ENCODE data around the gene SCRG1. TPM values are rescaled to one million over a fixed set of nuclear protein-coding genes. Genes with fewer than 3 reads are reported as not detected.

SCRG1 gene

GRCh38 chr4:173347467-173347866 is 51.4 kb downstream of the SCRG1 start:
- Histone ChIP-seq H3K27me3 (ENCODE audit: control insufficient read depth, insufficient read depth, low read length) (no peaks in the 10 kb centered on the region), H3K9ac (ENCODE audit: low read depth, low read length) (no peak overlapping the region), H3K36me3 (ENCODE audit: insufficient read depth, low read length) (no peaks in the 10 kb centered on the region), H3K4me2 (ENCODE audit: low read length) (no peak overlapping the region), H3K4me3 (ENCODE audit: low read length) (no peak overlapping the region), H3K9me3 (replicated peaks; ENCODE audit: low read length) (no peaks in the 10 kb centered on the region), H3K4me1 (ENCODE audit: control insufficient read depth, insufficient read depth, low read length) (peaks cover 18% of the 10 kb centered on the region)

GRCh38 chr4:173346074-173346473 is 52.8 kb downstream of the SCRG1 start:
- H3K4me2 ChIP-seq (ENCODE audit: low read length): peak overlapping the region; percentile 62
- no peaks in the 10 kb centered on the region for H3K9me3 ChIP-seq (replicated peaks; ENCODE audit: low read length)
- H3K9ac ChIP-seq (ENCODE audit: low read depth, low read length): peak overlapping the region; percentile 60
- no peaks in the 10 kb centered on the region for H3K36me3 ChIP-seq (ENCODE audit: insufficient read depth, low read length)
- H3K4me1 ChIP-seq (ENCODE audit: control insufficient read depth, insufficient read depth, low read length): peaks cover 18% of the 10 kb centered on the region
- peak overlapping the region; percentile 46 for H3K4me3 ChIP-seq (ENCODE audit: low read length)
- no peaks in the 10 kb centered on the region for H3K27me3 ChIP-seq (ENCODE audit: control insufficient read depth, insufficient read depth, low read length)

GRCh38 chr4:173345648-173346047 is 53.3 kb downstream of the SCRG1 start:
- H3K9me3 ChIP-seq (replicated peaks; ENCODE audit: low read length): no peaks in the 10 kb centered on the region
- peak overlapping the region; percentile 62 for H3K4me2 ChIP-seq (ENCODE audit: low read length)
- H3K27me3 ChIP-seq (ENCODE audit: control insufficient read depth, insufficient read depth, low read length): no peaks in the 10 kb centered on the region
- H3K4me1 ChIP-seq (ENCODE audit: control insufficient read depth, insufficient read depth, low read length): peaks cover 18% of the 10 kb centered on the region
- peak overlapping the region; percentile 60 for H3K9ac ChIP-seq (ENCODE audit: low read depth, low read length)
- no peaks in the 10 kb centered on the region for H3K36me3 ChIP-seq (ENCODE audit: insufficient read depth, low read length)
- H3K4me3 ChIP-seq (ENCODE audit: low read length): no peak overlapping the region

GRCh38 chr4:173343832-173344397 is 55.0 kb downstream of the SCRG1 start:
- Histone ChIP-seq H3K4me3 (ENCODE audit: low read length) (no peak overlapping the region), H3K4me2 (ENCODE audit: low read length) (no peak overlapping the region), H3K36me3 (ENCODE audit: insufficient read depth, low read length) (no peaks in the 10 kb centered on the region), H3K27me3 (ENCODE audit: control insufficient read depth, insufficient read depth, low read length) (no peaks in the 10 kb centered on the region), H3K9me3 (replicated peaks; ENCODE audit: low read length) (no peaks in the 10 kb centered on the region), H3K9ac (ENCODE audit: low read depth, low read length) (no peak overlapping the region), H3K4me1 (ENCODE audit: control insufficient read depth, insufficient read depth, low read length) (peaks cover 18% of the 10 kb centered on the region)

- no peaks in the 10 kb centered on the region for H3K27me3 ChIP-seq (ENCODE audit: control insufficient read depth, insufficient read depth, low read length)
- H3K4me2 ChIP-seq (ENCODE audit: low read length): no peak overlapping the region
- no peak overlapping the region for H3K4me3 ChIP-seq (ENCODE audit: low read length)
- peaks cover 10% of the 10 kb centered on the region for H3K36me3 ChIP-seq (ENCODE audit: insufficient read depth, low read length)
- H3K4me1 ChIP-seq (ENCODE audit: control insufficient read depth, insufficient read depth, low read length): peaks cover 17% of the 10 kb centered on the region
- H3K9ac ChIP-seq (ENCODE audit: low read depth, low read length): no peak overlapping the region
- H3K9me3 ChIP-seq (replicated peaks; ENCODE audit: low read length): no peaks in the 10 kb centered on the region
Measured at GRCh38 chr4:173337463-173337862, 61.5 kb downstream of the SCRG1 start.

- Histone ChIP-seq H3K4me3 (ENCODE audit: low read length) (peak overlapping the region; percentile 90), H3K9me3 (replicated peaks; ENCODE audit: low read length) (no peaks in the 10 kb centered on the region), H3K27me3 (ENCODE audit: control insufficient read depth, insufficient read depth, low read length) (no peaks in the 10 kb centered on the region), H3K4me1 (ENCODE audit: control insufficient read depth, insufficient read depth, low read length) (peaks cover 26% of the 10 kb centered on the region), H3K36me3 (ENCODE audit: insufficient read depth, low read length) (peaks cover 25% of the 10 kb centered on the region), H3K4me2 (ENCODE audit: low read length) (peak overlapping the region; percentile 82), H3K9ac (ENCODE audit: low read depth, low read length) (peak overlapping the region; percentile 87)
Measured at GRCh38 chr4:173334891-173335752, 63.8 kb downstream of the SCRG1 start.

Small RNA genes lying within 50 kb of the gene (small RNA-seq; reads per million reads assigned to genes)
- gene RNU6-1096P: not detected

Measured in skeletal muscle satellite cell (primary cell).